SK-N-SH (cell line): ENCODE data around the gene PIGV. TPM values are rescaled to one million over a fixed set of nuclear protein-coding genes. Genes with fewer than 3 reads are reported as not detected.

Source experiments
- CTCF ChIA-PET: fragments of 300-600, 350-600 bp; formaldehyde crosslinking; extraction: SDS; loops from one replicate; lab custom pipeline; 2021; lab: Yijun Ruan, JAX
- POLR2A ChIA-PET: fragments of 350-600 bp; sonication (Branson Sonifier 250); formaldehyde crosslinking; extraction: SDS; loops from one replicate; lab custom pipeline; 2020; ENCODE audit warnings: antibody characterized with exemption, inconsistent platforms; lab: Yijun Ruan, JAX
- DNase-seq: peaks from one replicate; pipeline ENCODE4 v3.0.0; 2012
- H2AFZ ChIP-seq: fragments of 200-600 bp; sonication (generic); 2 replicates; pipeline ENCODE4 v1.8.1; 2016; ENCODE audit warnings: antibody characterized with exemption, mild to moderate bottlenecking, low read depth
- H3F3A ChIP-seq: fragments of 200-600 bp; sonication (generic); replicated peaks from 2 replicates; pipeline ENCODE3; 2016; ENCODE audit warnings: antibody characterized with exemption, mild to moderate bottlenecking; ENCODE audit not compliant: insufficient read depth
- H3K27ac ChIP-seq, 2 experiments: fragments of 200-500 bp in 1 of 2; fragments of 200-600 bp in 1 of 2; sonication (Bioruptor generic) in 1 of 2; sonication (generic), shearing (Covaris generic) in 1 of 2; 2 replicates each; pipeline versions ENCODE4 v1.5.1 to v1.6.1; 2014 to 2016; ENCODE audit warnings: low read depth in 2 of 2, inconsistent platforms in 1 of 2, low read length in 1 of 2, mild to moderate bottlenecking in 1 of 2, mixed read lengths in 1 of 2
- H3K27me3 ChIP-seq: fragments of 200-600 bp; sonication (generic), shearing (Covaris generic); 2 replicates; pipeline ENCODE4 v1.6.1; 2016; ENCODE audit warnings: mixed run types; ENCODE audit not compliant: insufficient read depth
- H3K36me3 ChIP-seq, 2 experiments: fragments of 200-500 bp in 1 of 2; fragments of 200-600 bp in 1 of 2; sonication (Bioruptor generic) in 1 of 2; sonication (generic) in 1 of 2; replicated peaks in 1 of 2; 2 replicates each; pipeline versions ENCODE3 to v1.5.1; 2014 to 2016; ENCODE audit warnings: low read length in 1 of 2, mild to moderate bottlenecking in 1 of 2; ENCODE audit not compliant: insufficient read depth in 2 of 2, control insufficient read depth in 1 of 2
- H3K4me1 ChIP-seq, 2 experiments: fragments of 200-500 bp in 1 of 2; fragments of 200-600 bp in 1 of 2; sonication (Bioruptor generic) in 1 of 2; sonication (generic), shearing (Covaris generic) in 1 of 2; 2 replicates each; pipeline versions ENCODE4 v1.5.1 to v1.6.1; 2014 to 2016; ENCODE audit warnings: low read depth in 1 of 2, low read length in 1 of 2, mixed run types in 1 of 2; ENCODE audit not compliant: insufficient read depth in 2 of 2, control insufficient read depth in 1 of 2
- H3K4me2 ChIP-seq: fragments of 200-600 bp; sonication (generic), shearing (Covaris generic); 2 replicates; pipeline ENCODE4 v1.6.1; 2017; ENCODE audit warnings: mixed run types
- H3K4me3 ChIP-seq, 2 experiments: fragments of 200-500 bp in 1 of 2; fragments of 200-600 bp in 1 of 2; sonication (Bioruptor generic) in 1 of 2; sonication (generic), shearing (Covaris generic) in 1 of 2; 2 replicates each; pipeline versions ENCODE4 v1.5.1 to v1.8.1; 2014 to 2016; ENCODE audit warnings: low read depth in 2 of 2, inconsistent platforms in 1 of 2, low read length in 1 of 2, mild to moderate bottlenecking in 1 of 2, mixed read lengths in 1 of 2, moderate library complexity in 1 of 2
- H3K79me2 ChIP-seq: fragments of 200-600 bp; sonication (generic); 2 replicates; pipeline ENCODE4 v1.8.1; 2017; ENCODE audit warnings: mild to moderate bottlenecking; ENCODE audit not compliant: insufficient read depth
- H3K9ac ChIP-seq: fragments of 200-600 bp; sonication (generic); 2 replicates; pipeline ENCODE4 v1.6.1; 2017; ENCODE audit warnings: mixed run types
- H3K9me2 ChIP-seq: fragments of 200-600 bp; sonication (generic); 2 replicates; pipeline ENCODE4 v1.6.1; 2017; ENCODE audit warnings: mixed run types
- H3K9me3 ChIP-seq: fragments of 200-600 bp; sonication (generic); 2 replicates; pipeline ENCODE4 v1.6.1; 2017; ENCODE audit warnings: mixed run types, mild to moderate bottlenecking, moderate library complexity
- H4K20me1 ChIP-seq: fragments of 200-600 bp; sonication (generic); 2 replicates; pipeline ENCODE4 v1.6.1; 2017; ENCODE audit warnings: mild to moderate bottlenecking, mixed run types; ENCODE audit not compliant: insufficient read depth
- ELF1 ChIP-seq: IDR thresholded peaks from 2 replicates; pipeline ENCODE4 v1.4.0; 2012
- EZH2phosphoT487 ChIP-seq: fragments of 200-600 bp; sonication (generic); IDR thresholded peaks from 2 replicates; pipeline ENCODE4 v1.6.1; 2017; ENCODE audit warnings: low read depth, mixed run types, mild to moderate bottlenecking, antibody characterized with exemption, moderate library complexity, borderline replicate concordance
- FOSL2 ChIP-seq: IDR thresholded peaks from 2 replicates; pipeline ENCODE4 v1.4.0; 2012; ENCODE audit warnings: low read depth, mild to moderate bottlenecking, moderate library complexity, borderline replicate concordance
- FOXJ3 ChIP-seq: sonication (generic); formaldehyde crosslinking; IDR thresholded peaks from 2 replicates; pipeline ENCODE4 v1.5.1; 2020; ENCODE audit warnings: mild to moderate bottlenecking, missing genetic modification reagents
- GABPA ChIP-seq: IDR thresholded peaks from 2 replicates; pipeline ENCODE4 v1.4.0; 2012; ENCODE audit warnings: low read depth, mild to moderate bottlenecking
- JUND ChIP-seq: IDR thresholded peaks from 2 replicates; pipeline ENCODE4 v1.4.0; 2012
- NRF1 ChIP-seq: IDR thresholded peaks from 2 replicates; pipeline ENCODE4 v1.6.1; 2012; ENCODE audit warnings: low read depth, mild to moderate bottlenecking, low read length
- RAD21 ChIP-seq: IDR thresholded peaks from 2 replicates; pipeline ENCODE4 v1.6.1; 2012; ENCODE audit warnings: mild to moderate bottlenecking, low read length
- REST ChIP-seq: IDR thresholded peaks from 2 replicates; pipeline ENCODE4 v1.6.1; 2012; ENCODE audit warnings: mild to moderate bottlenecking, low read depth, low read length, moderate library complexity
- RXRA ChIP-seq: IDR thresholded peaks from 2 replicates; pipeline ENCODE4 v1.4.0; 2012; ENCODE audit warnings: low read depth, mild to moderate bottlenecking, borderline replicate concordance
- YY1 ChIP-seq: IDR thresholded peaks from 2 replicates; pipeline ENCODE4 v1.4.0; 2012; ENCODE audit warnings: low read depth, mild to moderate bottlenecking
- WGBS: methylation state at CpG from one replicate; pipeline ENCODE4 v1.1.6; 2017; ENCODE audit warnings: low lambda C conversion rate; 5-methylcytosine and 5-hydroxymethylcytosine counted together
- polyA plus RNA-seq, 3 experiments: library from polyadenylated mRNA; depleted of rRNA; stranded (reverse); fragments of >200 nt; gene quantifications; 2 replicates each; pipeline ENCODE4 v1.2.3, GENCODE V29; 2012
- TF ChIP-seq, protein P1 (sequence below): IDR thresholded peaks from 2 replicates; pipeline ENCODE4; 2012
- TF ChIP-seq, protein P2 (sequence below): fragments of 150-350 bp; IDR thresholded peaks from 2 replicates; pipeline ENCODE4 v1.6.1; 2016; ENCODE audit warnings: mild to moderate bottlenecking, low read depth, low read length
- TF ChIP-seq, protein P3 (sequence below): IDR thresholded peaks from 2 replicates; pipeline ENCODE4 v1.4.0; 2012; ENCODE audit warnings: low read depth, borderline replicate concordance
- TF ChIP-seq, protein P4 (sequence below): fragments of 200-600 bp; sonication (generic); IDR thresholded peaks from 2 replicates; pipeline ENCODE4 v1.6.1; 2017; ENCODE audit warnings: antibody characterized with exemption, mild to moderate bottlenecking, moderate library complexity

PIGV gene
- polyA plus RNA-seq, 1 of the 3 experiments (the other 2 are of a cell fraction), result 16.5 TPM

- H3K36me3 ChIP-seq, result peaks cover 31 to 57% of the 10 kb centered on the region in 2 experiments
- H3K4me2 ChIP-seq, result no peak overlapping the region
- peaks cover 44% of the 10 kb centered on the region for H4K20me1 ChIP-seq
- POLR2A ChIA-PET, result no interaction called here
- no peak overlapping the region for H3K27ac ChIP-seq
- H3F3A ChIP-seq, result peaks cover 5% of the 10 kb centered on the region
- no peaks in the 10 kb centered on the region for H3K9me2 ChIP-seq
- no peak overlapping the region for H3K9ac ChIP-seq
- H2AFZ ChIP-seq, result no peak overlapping the region
- H3K4me1 ChIP-seq, result no peaks in the 10 kb centered on the region; a peak in 1 of 4 replicates
- TF ChIP-seq GABPA (no peak), FOSL2 (no peak), ELF1 (no peak), EZH2phosphoT487 (no peak), JUND (no peak)
- TF ChIP-seq, protein P1, sequence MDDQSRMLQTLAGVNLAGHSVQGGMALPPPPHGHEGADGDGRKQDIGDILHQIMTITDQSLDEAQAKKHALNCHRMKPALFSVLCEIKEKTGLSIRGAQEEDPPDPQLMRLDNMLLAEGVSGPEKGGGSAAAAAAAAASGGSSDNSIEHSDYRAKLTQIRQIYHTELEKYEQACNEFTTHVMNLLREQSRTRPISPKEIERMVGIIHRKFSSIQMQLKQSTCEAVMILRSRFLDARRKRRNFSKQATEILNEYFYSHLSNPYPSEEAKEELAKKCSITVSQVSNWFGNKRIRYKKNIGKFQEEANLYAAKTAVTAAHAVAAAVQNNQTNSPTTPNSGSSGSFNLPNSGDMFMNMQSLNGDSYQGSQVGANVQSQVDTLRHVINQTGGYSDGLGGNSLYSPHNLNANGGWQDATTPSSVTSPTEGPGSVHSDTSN, result no peak
- no peak for DNase-seq
- CTCF ChIA-PET, result interaction anchor here (1.1 to 3.5 kb wide), 3 partner anchors 16 to 157 kb away, joined by 3 to 11 read pairs (median 7); no protein-coding TSS in a partner anchor
- no peak overlapping the region for H3K4me3 ChIP-seq
- peaks cover 91% of the 10 kb centered on the region for H3K79me2 ChIP-seq
- H3K9me3 ChIP-seq, result no peaks in the 10 kb centered on the region
- H3K27me3 ChIP-seq, result no peaks in the 10 kb centered on the region
Measured at GRCh38 chr1:26759531-26759930, 28.2 kb upstream of the PIGV start.

DNA sequence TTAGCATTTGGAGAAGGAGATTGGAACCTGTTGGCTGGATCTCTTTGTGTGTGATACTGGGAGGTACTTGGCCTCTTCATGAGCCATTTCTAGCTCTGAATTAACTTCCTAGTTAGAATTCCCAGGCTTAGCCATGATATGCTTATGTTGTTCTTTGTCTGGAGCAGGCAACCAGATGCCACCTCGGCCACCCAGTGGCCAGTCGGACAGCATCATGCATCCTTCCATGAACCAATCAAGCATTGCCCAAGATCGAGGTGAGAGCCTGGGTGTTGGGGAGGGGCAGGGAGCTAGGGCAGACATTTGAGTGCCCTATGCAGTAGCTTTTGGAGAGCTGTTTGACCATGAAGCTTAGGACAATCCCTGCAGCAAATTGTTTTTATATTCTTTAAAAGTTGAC is 26.5 kb upstream of the PIGV start:
- peaks cover 5% of the 10 kb centered on the region for H3F3A ChIP-seq
- no peak overlapping the region for H3K4me2 ChIP-seq
- H3K27me3 ChIP-seq, result no peaks in the 10 kb centered on the region
- peaks cover 33% of the 10 kb centered on the region for H4K20me1 ChIP-seq
- TF ChIP-seq RXRA, result no peak
- TF ChIP-seq, protein P2, sequence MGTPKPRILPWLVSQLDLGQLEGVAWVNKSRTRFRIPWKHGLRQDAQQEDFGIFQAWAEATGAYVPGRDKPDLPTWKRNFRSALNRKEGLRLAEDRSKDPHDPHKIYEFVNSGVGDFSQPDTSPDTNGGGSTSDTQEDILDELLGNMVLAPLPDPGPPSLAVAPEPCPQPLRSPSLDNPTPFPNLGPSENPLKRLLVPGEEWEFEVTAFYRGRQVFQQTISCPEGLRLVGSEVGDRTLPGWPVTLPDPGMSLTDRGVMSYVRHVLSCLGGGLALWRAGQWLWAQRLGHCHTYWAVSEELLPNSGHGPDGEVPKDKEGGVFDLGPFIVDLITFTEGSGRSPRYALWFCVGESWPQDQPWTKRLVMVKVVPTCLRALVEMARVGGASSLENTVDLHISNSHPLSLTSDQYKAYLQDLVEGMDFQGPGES, result no peak
- TF ChIP-seq GABPA, result no peak
- no peak for TF ChIP-seq NRF1
- no peak for TF ChIP-seq YY1
- TF ChIP-seq FOXJ3 (CRISPR knock-in tag), result no peak
- TF ChIP-seq RAD21, result peak; percentile 33; the same call in 1 of the 2 replicates
- TF ChIP-seq, protein P3, sequence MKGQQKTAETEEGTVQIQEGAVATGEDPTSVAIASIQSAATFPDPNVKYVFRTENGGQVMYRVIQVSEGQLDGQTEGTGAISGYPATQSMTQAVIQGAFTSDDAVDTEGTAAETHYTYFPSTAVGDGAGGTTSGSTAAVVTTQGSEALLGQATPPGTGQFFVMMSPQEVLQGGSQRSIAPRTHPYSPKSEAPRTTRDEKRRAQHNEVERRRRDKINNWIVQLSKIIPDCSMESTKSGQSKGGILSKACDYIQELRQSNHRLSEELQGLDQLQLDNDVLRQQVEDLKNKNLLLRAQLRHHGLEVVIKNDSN, result no peak
- TF ChIP-seq REST, result no peak
- TF ChIP-seq, protein P4, sequence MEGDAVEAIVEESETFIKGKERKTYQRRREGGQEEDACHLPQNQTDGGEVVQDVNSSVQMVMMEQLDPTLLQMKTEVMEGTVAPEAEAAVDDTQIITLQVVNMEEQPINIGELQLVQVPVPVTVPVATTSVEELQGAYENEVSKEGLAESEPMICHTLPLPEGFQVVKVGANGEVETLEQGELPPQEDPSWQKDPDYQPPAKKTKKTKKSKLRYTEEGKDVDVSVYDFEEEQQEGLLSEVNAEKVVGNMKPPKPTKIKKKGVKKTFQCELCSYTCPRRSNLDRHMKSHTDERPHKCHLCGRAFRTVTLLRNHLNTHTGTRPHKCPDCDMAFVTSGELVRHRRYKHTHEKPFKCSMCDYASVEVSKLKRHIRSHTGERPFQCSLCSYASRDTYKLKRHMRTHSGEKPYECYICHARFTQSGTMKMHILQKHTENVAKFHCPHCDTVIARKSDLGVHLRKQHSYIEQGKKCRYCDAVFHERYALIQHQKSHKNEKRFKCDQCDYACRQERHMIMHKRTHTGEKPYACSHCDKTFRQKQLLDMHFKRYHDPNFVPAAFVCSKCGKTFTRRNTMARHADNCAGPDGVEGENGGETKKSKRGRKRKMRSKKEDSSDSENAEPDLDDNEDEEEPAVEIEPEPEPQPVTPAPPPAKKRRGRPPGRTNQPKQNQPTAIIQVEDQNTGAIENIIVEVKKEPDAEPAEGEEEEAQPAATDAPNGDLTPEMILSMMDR, result peak; percentile 34
- TF ChIP-seq, protein P1, result no peak
- no peak overlapping the region for H3K4me3 ChIP-seq
- ChIA-PET POLR2A (no interaction called here), CTCF (interaction anchor here (1.0 to 3.5 kb wide), 8 partner anchors 11 to 159 kb away, joined by 3 to 11 read pairs (median 3); no protein-coding TSS in a partner anchor)
- H3K79me2 ChIP-seq, result peaks cover 90% of the 10 kb centered on the region
- H3K36me3 ChIP-seq, result peaks cover 37 to 68% of the 10 kb centered on the region in 2 experiments
- no peaks in the 10 kb centered on the region for H3K9me3 ChIP-seq
- peak; percentile 31 for DNase-seq
- H3K9me2 ChIP-seq, result no peaks in the 10 kb centered on the region
- 51% methylated on average over 3 of the region's 3 CpGs for WGBS
- H2AFZ ChIP-seq, result no peak overlapping the region
- no peaks in the 10 kb centered on the region; a peak in 1 of 4 replicates for H3K4me1 ChIP-seq
- H3K9ac ChIP-seq, result no peak overlapping the region
- no peak overlapping the region for H3K27ac ChIP-seq
